GM21423 (cell line): ENCODE data around the gene TGFB3.

ENCODE experiments used
- ATAC-seq: cut with Tn5 transposase; IDR thresholded peaks from one replicate; pipeline ENCODE4 v1.9.1; 2021; ENCODE audit warnings: mild to moderate bottlenecking, moderate library complexity; ENCODE audit not compliant: unreplicated experiment

The TGFB3 gene

GRCh38 chr14:75910048-75910447 is 71.7 kb downstream of the TGFB3 start:
- no peak for ATAC-seq

DNA sequence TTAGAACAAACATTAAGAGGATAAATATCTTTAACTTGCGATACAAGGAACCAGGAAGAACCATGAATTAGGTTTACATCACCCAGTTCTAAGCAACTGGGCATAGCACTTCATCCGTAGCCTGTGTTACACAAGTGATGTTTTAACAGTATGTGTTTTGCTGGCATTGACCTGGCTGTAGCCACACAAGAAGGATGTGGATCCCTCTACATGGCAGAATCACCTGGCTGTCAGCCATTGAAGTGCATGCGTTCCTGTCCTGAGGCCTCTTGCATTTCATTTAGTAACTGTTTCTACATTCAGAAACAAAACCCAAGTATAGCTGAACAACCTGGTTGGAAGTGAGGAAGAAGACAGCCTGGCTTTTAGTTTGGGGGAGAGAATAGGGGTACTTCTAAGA is 72.2 kb downstream of the TGFB3 start:
- no peak for ATAC-seq
